HCT116 (cell line): ENCODE measurements around the gene CDC42BPB. TPM values are rescaled to one million over a fixed set of nuclear protein-coding genes. Genes with fewer than 3 reads are reported as not detected.

ENCODE experiments used
- ATAC-seq: fragments of 200-7000 bp; cut with Tn5 transposase; 2 replicates; pipeline ENCODE4 v1.9.1; 2020; ENCODE audit warnings: mild to moderate bottlenecking, moderate library complexity
- BruUV-seq: library from RNA; stranded (reverse); fragments of 400-500 nt; replicated peaks from 2 replicates; lab custom pipeline; 2021; lab: Mats Ljungman, UMichigan
- CTCF ChIA-PET: fragments of 300-600 bp; sonication (Branson Sonifier 250); formaldehyde crosslinking; loops from one replicate; lab custom pipeline; 2021; ENCODE audit warnings: antibody characterized with exemption; lab: Charles Lee
- POLR2A ChIA-PET: fragments of 300-600, 350-600 bp; sonication (Branson Sonifier 250); formaldehyde crosslinking; loops from one replicate; lab custom pipeline; 2021; ENCODE audit warnings: antibody characterized with exemption; lab: Charles Lee
- RAD21 ChIA-PET, 2 experiments: fragments of 300-600 bp; sonication (Branson Sonifier 250); formaldehyde crosslinking; loops; one replicate each; lab custom pipeline; 2023; ENCODE audit warnings: low total read pairs in 2 of 2; ENCODE audit not compliant: uncharacterized antibody in 2 of 2, unreplicated experiment in 2 of 2, low non-redundant PET in 1 of 2; lab: Charles Lee
- DNase-seq: peaks from one replicate; pipeline ENCODE4 v3.0.0-alpha.2; 2010; ENCODE audit warnings: low read depth, low spot score
- H2AFZ ChIP-seq: fragments of 200-600 bp; shearing (Covaris generic), sonication (generic); 2 replicates; pipeline ENCODE4 v1.6.1; 2017; ENCODE audit warnings: low read depth, mixed run types, mixed read lengths, antibody characterized with exemption, low read length; ENCODE audit not compliant: poor library complexity, severe bottlenecking
- H3K27ac ChIP-seq: 2 replicates; pipeline ENCODE4 v1.5.1; 2012; ENCODE audit warnings: low read depth, low read length
- H3K27me3 ChIP-seq: fragments of 200-600 bp; sonication (generic); 2 replicates; pipeline ENCODE4 v1.6.1; 2016; ENCODE audit warnings: mixed run types, low read length, mixed read lengths; ENCODE audit not compliant: insufficient read depth
- H3K36me3 ChIP-seq, 2 experiments: fragments of 200-500 bp in 1 of 2; fragments of 200-600 bp in 1 of 2; sonication (Bioruptor generic) in 1 of 2; sonication (generic) in 1 of 2; 2 replicates each; pipeline versions ENCODE4 v1.5.1 to v1.6.1; 2014 to 2016; ENCODE audit warnings: low read length in 2 of 2, inconsistent platforms in 1 of 2, mixed read lengths in 1 of 2, mixed run types in 1 of 2; ENCODE audit not compliant: insufficient read depth in 2 of 2, control insufficient read depth in 1 of 2
- H3K4me1 ChIP-seq, 2 experiments: fragments of 200-600 bp in 1 of 2; sonication (generic) in 1 of 2; 2 replicates each; pipeline versions ENCODE4 v1.5.1 to v1.6.1; 2012 to 2017; ENCODE audit warnings: low read length in 2 of 2, inconsistent platforms in 1 of 2, mild to moderate bottlenecking in 1 of 2, mixed read lengths in 1 of 2, mixed run types in 1 of 2, moderate library complexity in 1 of 2; ENCODE audit not compliant: insufficient read depth in 2 of 2, control insufficient read depth in 1 of 2
- H3K4me2 ChIP-seq: fragments of 200-600 bp; sonication (generic); 2 replicates; pipeline ENCODE4 v1.6.1; 2017; ENCODE audit warnings: mixed run types, low read length, mixed read lengths
- H3K4me3 ChIP-seq, 2 experiments: fragments of 200-600 bp in 1 of 2; sonication (generic) in 1 of 2; replicated peaks in 1 of 2; 2 replicates each; pipeline ENCODE4 v1.5.1; 2011 to 2016; ENCODE audit warnings: low read length in 2 of 2, control low read depth in 1 of 2, low read depth in 1 of 2, mild to moderate bottlenecking in 1 of 2, mixed read lengths in 1 of 2, mixed run types in 1 of 2
- H3K79me2 ChIP-seq: fragments of 200-600 bp; sonication (generic); 2 replicates; pipeline ENCODE4 v1.6.1; 2017; ENCODE audit warnings: mild to moderate bottlenecking, mixed run types, low read length, moderate library complexity, mixed read lengths; ENCODE audit not compliant: insufficient read depth
- H3K9ac ChIP-seq: fragments of 200-600 bp; sonication (generic); 2 replicates; pipeline ENCODE4 v1.6.1; 2016; ENCODE audit warnings: low read length, mixed read lengths
- H3K9me2 ChIP-seq: fragments of 200-600 bp; sonication (generic), shearing (Covaris generic); 2 replicates; pipeline ENCODE4 v1.6.1; 2017; ENCODE audit warnings: mixed run types, mild to moderate bottlenecking, moderate library complexity; ENCODE audit not compliant: insufficient read depth
- H3K9me3 ChIP-seq, 2 experiments: fragments of 200-500 bp in 1 of 2; fragments of 200-600 bp in 1 of 2; sonication (Bioruptor generic) in 1 of 2; sonication (generic) in 1 of 2; 2 replicates each; pipeline ENCODE4 v1.6.1; 2014 to 2017; ENCODE audit warnings: low read length in 2 of 2, mixed read lengths in 2 of 2, inconsistent platforms in 1 of 2, low read depth in 1 of 2, mild to moderate bottlenecking in 1 of 2, mixed run types in 1 of 2, moderate library complexity in 1 of 2; ENCODE audit not compliant: control insufficient read depth in 1 of 2, insufficient read depth in 1 of 2
- H4K20me1 ChIP-seq: fragments of 200-600 bp; sonication (generic), shearing (Covaris generic); 2 replicates; pipeline ENCODE4 v1.6.1; 2017; ENCODE audit warnings: mixed run types, mild to moderate bottlenecking, moderate library complexity; ENCODE audit not compliant: insufficient read depth
- CBX3 ChIP-seq: IDR thresholded peaks from 2 replicates; pipeline ENCODE4 v1.6.1; 2012; ENCODE audit warnings: low read depth
- CTCF ChIP-seq, 3 experiments: fragments of 200-600 bp in 1 of 3; sonication (generic) in 1 of 3; IDR thresholded peaks in 2 of 3; conservative IDR thresholded peaks in 1 of 3; 2 replicates each; pipeline ENCODE4 v1.5.1; 2012 to 2017; ENCODE audit warnings: low read depth in 2 of 3, low read length in 2 of 3, antibody characterized with exemption in 1 of 3, borderline replicate concordance in 1 of 3, control low read depth in 1 of 3, mild to moderate bottlenecking in 1 of 3, mixed read lengths in 1 of 3, mixed run types in 1 of 3, moderate library complexity in 1 of 3; ENCODE audit not compliant: insufficient read depth in 1 of 3
- EGR1 ChIP-seq: IDR thresholded peaks from 2 replicates; pipeline ENCODE4 v1.6.1; 2012; ENCODE audit warnings: low read depth
- EZH2 ChIP-seq: fragments of 200-600 bp; sonication (generic); IDR thresholded peaks from 2 replicates; pipeline ENCODE4 v1.6.1; 2017; ENCODE audit warnings: antibody characterized with exemption, mixed run types
- MAX ChIP-seq: IDR thresholded peaks from 2 replicates; pipeline ENCODE4 v1.6.1; 2012
- POLR2A ChIP-seq: IDR thresholded peaks from 2 replicates; pipeline ENCODE4 v1.7.0; 2011; ENCODE audit warnings: borderline replicate concordance; ENCODE audit not compliant: insufficient read depth, insufficient read length; ENCODE audit errors: extremely low read depth
- YY1 ChIP-seq: IDR thresholded peaks from 2 replicates; pipeline ENCODE4 v1.6.1; 2011; ENCODE audit warnings: low read length, low read depth, moderate library complexity, mild to moderate bottlenecking; ENCODE audit not compliant: insufficient replicate concordance; ENCODE audit errors: extremely low read depth
- ZFX ChIP-seq: fragments of 450-650 bp; IDR thresholded peaks from 2 replicates; pipeline ENCODE4 v1.6.1; 2017
- intact Hi-C: fragments of 100-400 bp; cut with micrococcal nuclease; formaldehyde crosslinking; loops from 2 replicates; pipeline ENCODE4 v1.10.0; 2022
- total RNA-seq: library from RNA; stranded (reverse); gene quantifications from one replicate; pipeline ENCODE4 v1.2.1, GENCODE V29; 2021; ENCODE audit not compliant: unreplicated experiment
- TF ChIP-seq, protein P1 (sequence below): IDR thresholded peaks from 2 replicates; pipeline ENCODE4 v1.6.1; 2012
- TF ChIP-seq, protein P2 (sequence below): IDR thresholded peaks from 2 replicates; pipeline ENCODE4 v1.6.1; 2012; ENCODE audit warnings: low read depth

Gene CDC42BPB
- total RNA-seq, 1 experiment from 2014 or later = 85.6 TPM

DNA sequence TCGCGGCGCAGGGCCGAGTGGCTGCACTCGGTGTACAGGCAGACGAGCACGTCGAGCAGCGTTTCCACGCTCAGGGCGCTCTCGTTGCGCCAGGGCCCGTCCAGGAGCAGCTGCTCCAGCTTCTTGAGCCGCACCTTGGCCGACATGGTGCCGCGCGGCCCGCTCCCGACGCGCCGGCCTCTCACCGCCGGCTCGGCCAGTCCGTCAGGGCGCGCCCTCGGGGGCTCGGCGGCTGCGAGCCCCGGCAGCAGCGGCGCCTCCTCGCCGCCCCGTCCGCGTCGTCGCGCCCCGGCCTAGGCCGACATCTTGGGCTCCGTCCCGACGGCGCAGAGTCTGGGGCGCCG is 349 bp downstream of the CDC42BPB start:
- peak; percentile 32 for ATAC-seq

GRCh38 chr14:103056322-103057027 is 874 bp downstream of the CDC42BPB start:
- H3K27ac ChIP-seq = peak overlapping the region; percentile 97
- H3K9me2 ChIP-seq = no peaks in the 10 kb centered on the region
- H3K27me3 ChIP-seq = no peaks in the 10 kb centered on the region
- no peaks in the 10 kb centered on the region for H3K9me3 ChIP-seq
- POLR2A ChIA-PET = interaction anchor here (0.6 to 1.3 kb wide), 2 partner anchors 12 to 37 kb away, joined by 3 to 4 read pairs; no protein-coding TSS in a partner anchor
- CTCF ChIA-PET = no interaction called here
- RAD21 ChIA-PET = interaction anchor here in 1 of 2 experiments (0.6 kb wide), 1 partner anchor 229 kb away, joined by 3 read pairs; no protein-coding TSS in a partner anchor
- peak overlapping the region; percentile 76 for H3K9ac ChIP-seq
- ATAC-seq = peak; percentile 22
- intact Hi-C loops = no loop called here
- peaks cover 47% of the 10 kb centered on the region for H3K79me2 ChIP-seq
- H4K20me1 ChIP-seq = no peaks in the 10 kb centered on the region; the same call in 1 of the 2 replicates
- H3K36me3 ChIP-seq = 0 out of 4 replicates have a peak, but pooled peaks cover 0 to 3% of the 10 kb centered on the region in 2 experiments
- H2AFZ ChIP-seq = no peak overlapping the region
- no peak for DNase-seq
- peak overlapping the region; percentile 91 for H3K4me2 ChIP-seq
- BruUV-seq = no TSS peak
- peaks cover 9 to 22% of the 10 kb centered on the region in 2 experiments; a peak in 3 of 4 replicates for H3K4me1 ChIP-seq
- TF ChIP-seq, protein P1, sequence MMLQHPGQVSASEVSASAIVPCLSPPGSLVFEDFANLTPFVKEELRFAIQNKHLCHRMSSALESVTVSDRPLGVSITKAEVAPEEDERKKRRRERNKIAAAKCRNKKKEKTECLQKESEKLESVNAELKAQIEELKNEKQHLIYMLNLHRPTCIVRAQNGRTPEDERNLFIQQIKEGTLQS = no peak
- TF ChIP-seq YY1 (no peak), CBX3 (no peak), POLR2A (no peak), EGR1 (no peak), CTCF (IDR thresholded peaks at IDR 0.05 in 2 of 3, conservative IDR thresholded peaks at IDR 0.05 in 1 of 3; ENCODE audit: borderline replicate concordance in 1 of 3, insufficient read depth in 1 of 3, low read depth in 2 of 3, low read length in 2 of 3) (no peak)
- TF ChIP-seq, protein P2, sequence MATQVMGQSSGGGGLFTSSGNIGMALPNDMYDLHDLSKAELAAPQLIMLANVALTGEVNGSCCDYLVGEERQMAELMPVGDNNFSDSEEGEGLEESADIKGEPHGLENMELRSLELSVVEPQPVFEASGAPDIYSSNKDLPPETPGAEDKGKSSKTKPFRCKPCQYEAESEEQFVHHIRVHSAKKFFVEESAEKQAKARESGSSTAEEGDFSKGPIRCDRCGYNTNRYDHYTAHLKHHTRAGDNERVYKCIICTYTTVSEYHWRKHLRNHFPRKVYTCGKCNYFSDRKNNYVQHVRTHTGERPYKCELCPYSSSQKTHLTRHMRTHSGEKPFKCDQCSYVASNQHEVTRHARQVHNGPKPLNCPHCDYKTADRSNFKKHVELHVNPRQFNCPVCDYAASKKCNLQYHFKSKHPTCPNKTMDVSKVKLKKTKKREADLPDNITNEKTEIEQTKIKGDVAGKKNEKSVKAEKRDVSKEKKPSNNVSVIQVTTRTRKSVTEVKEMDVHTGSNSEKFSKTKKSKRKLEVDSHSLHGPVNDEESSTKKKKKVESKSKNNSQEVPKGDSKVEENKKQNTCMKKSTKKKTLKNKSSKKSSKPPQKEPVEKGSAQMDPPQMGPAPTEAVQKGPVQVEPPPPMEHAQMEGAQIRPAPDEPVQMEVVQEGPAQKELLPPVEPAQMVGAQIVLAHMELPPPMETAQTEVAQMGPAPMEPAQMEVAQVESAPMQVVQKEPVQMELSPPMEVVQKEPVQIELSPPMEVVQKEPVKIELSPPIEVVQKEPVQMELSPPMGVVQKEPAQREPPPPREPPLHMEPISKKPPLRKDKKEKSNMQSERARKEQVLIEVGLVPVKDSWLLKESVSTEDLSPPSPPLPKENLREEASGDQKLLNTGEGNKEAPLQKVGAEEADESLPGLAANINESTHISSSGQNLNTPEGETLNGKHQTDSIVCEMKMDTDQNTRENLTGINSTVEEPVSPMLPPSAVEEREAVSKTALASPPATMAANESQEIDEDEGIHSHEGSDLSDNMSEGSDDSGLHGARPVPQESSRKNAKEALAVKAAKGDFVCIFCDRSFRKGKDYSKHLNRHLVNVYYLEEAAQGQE = no peak
- H3K4me3 ChIP-seq = peak overlapping the region; percentile 76 to 79

More for the DNA sequence above, 349 bp downstream of the CDC42BPB start:
- no peak overlapping the region for H2AFZ ChIP-seq
- no peaks in the 10 kb centered on the region; the same call in 1 of the 2 replicates for H4K20me1 ChIP-seq
- intact Hi-C loops = no loop called here
- DNase-seq = no peak
- H3K9ac ChIP-seq = peak overlapping the region; percentile 76
- ChIA-PET RAD21 (no interaction called here), CTCF (no interaction called here), POLR2A (interaction anchor here (1.3 kb wide), 1 partner anchor 13 kb away, joined by 3 read pairs; no protein-coding TSS in a partner anchor)
- H3K36me3 ChIP-seq = 0 out of 4 replicates have a peak, but pooled peaks cover 0 to 3% of the 10 kb centered on the region in 2 experiments
- H3K79me2 ChIP-seq = peaks cover 42% of the 10 kb centered on the region
- peaks cover 9 to 23% of the 10 kb centered on the region in 2 experiments; a peak in 3 of 4 replicates for H3K4me1 ChIP-seq
- H3K27me3 ChIP-seq = no peaks in the 10 kb centered on the region
- TF ChIP-seq, protein P1 = no peak
- TF ChIP-seq ZFX (peak; percentile 87), MAX (0 out of 2 replicates have a peak, but pooled peaks have one; percentile 8), EZH2 (no peak)
- H3K27ac ChIP-seq = peak overlapping the region; percentile 97
- BruUV-seq = no TSS peak
- no peaks in the 10 kb centered on the region for H3K9me3 ChIP-seq
- H3K4me3 ChIP-seq = peak overlapping the region; percentile 76 to 79
- no peaks in the 10 kb centered on the region for H3K9me2 ChIP-seq
- H3K4me2 ChIP-seq = peak overlapping the region; percentile 91
